DOHH2 (cell line): ENCODE measurements around the gene FKBP2.

Source experiments
- H3F3A ChIP-seq: fragments of 200-600 bp; sonication (generic), shearing (Covaris generic); 2 replicates; pipeline ENCODE4 v1.6.0; 2016; ENCODE audit warnings: antibody characterized with exemption, mild to moderate bottlenecking; ENCODE audit not compliant: control insufficient read depth, insufficient read depth
- H3K27ac ChIP-seq: fragments of 200-600 bp; sonication (generic); 2 replicates; pipeline ENCODE4 v1.5.1; 2014; ENCODE audit warnings: low read depth, mild to moderate bottlenecking, low read length, moderate library complexity
- H3K27me3 ChIP-seq: fragments of 200-600 bp; sonication (generic); 2 replicates; pipeline ENCODE4 v1.6.1; 2014; ENCODE audit warnings: mild to moderate bottlenecking, low read length, mixed read lengths; ENCODE audit not compliant: control insufficient read depth
- H3K36me3 ChIP-seq: fragments of 200-600 bp; sonication (generic); 2 replicates; pipeline ENCODE4 v1.6.1; 2014; ENCODE audit warnings: mild to moderate bottlenecking, low read length, moderate library complexity, mixed read lengths; ENCODE audit not compliant: control insufficient read depth
- H3K4me1 ChIP-seq: fragments of 200-600 bp; sonication (generic); 2 replicates; pipeline ENCODE4 v1.6.1; 2014; ENCODE audit warnings: mild to moderate bottlenecking, low read length, mixed read lengths; ENCODE audit not compliant: control insufficient read depth
- H3K4me2 ChIP-seq: fragments of 200-600 bp; sonication (generic); 2 replicates; pipeline ENCODE4 v1.6.0; 2014; ENCODE audit warnings: mild to moderate bottlenecking, low read length, moderate library complexity
- H3K4me3 ChIP-seq: fragments of 200-600 bp; sonication (generic); 2 replicates; pipeline ENCODE4 v1.5.1; 2014; ENCODE audit warnings: mild to moderate bottlenecking, low read length, mixed read lengths
- H3K79me2 ChIP-seq: fragments of 200-600 bp; sonication (generic); 2 replicates; pipeline ENCODE4 v1.6.1; 2014; ENCODE audit warnings: mild to moderate bottlenecking, low read length, mixed read lengths; ENCODE audit not compliant: control insufficient read depth
- H3K9me2 ChIP-seq: fragments of 200-600 bp; sonication (generic); replicated peaks from 2 replicates; pipeline ENCODE4 v1.6.1; 2014; ENCODE audit warnings: mild to moderate bottlenecking, low read length, mixed read lengths; ENCODE audit not compliant: control insufficient read depth
- H3K9me3 ChIP-seq: fragments of 200-600 bp; sonication (generic); 2 replicates; pipeline ENCODE4 v1.6.1; 2014; ENCODE audit warnings: antibody characterized with exemption, low read length, mixed read lengths; ENCODE audit not compliant: control insufficient read depth, insufficient read depth
- H4K20me1 ChIP-seq: fragments of 200-600 bp; sonication (generic); 2 replicates; pipeline ENCODE4 v1.6.0; 2014; ENCODE audit warnings: low read depth, mild to moderate bottlenecking, antibody characterized with exemption, low read length, moderate library complexity; ENCODE audit not compliant: control insufficient read depth, insufficient read depth
- EZH2phosphoT487 ChIP-seq: fragments of 200-600 bp; sonication (generic); IDR thresholded peaks from 2 replicates; pipeline ENCODE4 v1.6.1; 2017; ENCODE audit warnings: borderline replicate concordance, mild to moderate bottlenecking, antibody characterized with exemption, low read length, moderate library complexity, mixed read lengths
- TF ChIP-seq, protein P1 (sequence below): fragments of 200-600 bp; sonication (generic); IDR thresholded peaks from one replicate; pipeline ENCODE4 v1.5.1; 2014; ENCODE audit warnings: antibody characterized with exemption, mild to moderate bottlenecking, low read depth, low read length; ENCODE audit not compliant: poor library complexity, severe bottlenecking

The FKBP2 gene

DNA sequence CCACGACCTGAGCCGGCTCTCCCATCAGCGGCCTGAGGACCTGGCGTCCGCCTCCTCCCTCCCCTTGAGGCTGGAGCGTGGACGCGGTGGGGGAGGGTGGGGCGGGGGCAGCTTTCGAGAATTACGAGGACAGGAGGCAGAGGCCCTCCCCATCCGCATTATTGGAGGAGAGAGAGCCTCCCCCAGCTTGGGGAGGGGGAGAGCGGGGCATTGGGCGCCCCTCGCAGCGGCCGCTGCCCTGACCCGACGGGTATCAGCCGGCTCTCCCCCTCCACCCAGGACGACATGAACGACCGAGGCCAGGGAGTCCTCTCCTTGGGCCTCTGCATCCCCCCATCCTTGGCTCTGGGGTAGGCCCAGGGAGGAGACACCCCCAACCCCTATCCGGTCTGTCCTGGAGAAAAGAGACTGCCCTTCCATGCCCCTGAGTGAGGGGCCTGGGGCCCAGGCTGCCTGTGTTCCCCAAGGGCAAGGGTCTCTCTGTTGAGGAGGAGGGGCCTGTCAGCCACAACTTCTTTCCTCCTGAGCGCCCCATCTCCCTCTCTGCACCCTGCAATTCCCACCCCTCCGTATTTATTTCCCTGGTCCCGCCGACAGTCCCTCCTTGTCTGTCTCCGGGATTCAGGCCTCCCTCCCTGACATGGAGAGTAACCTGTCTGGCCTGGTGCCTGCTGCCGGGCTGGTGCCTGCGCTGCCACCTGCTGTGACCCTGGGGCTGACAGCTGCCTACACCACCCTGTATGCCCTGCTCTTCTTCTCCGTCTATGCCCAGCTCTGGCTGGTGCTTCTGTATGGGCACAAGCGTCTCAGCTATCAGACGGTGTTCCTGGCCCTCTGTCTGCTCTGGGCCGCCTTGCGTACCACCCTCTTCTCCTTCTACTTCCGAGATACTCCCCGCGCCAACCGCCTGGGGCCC, 45.2 kb downstream of the FKBP2 start:
- Histone ChIP-seq H3K4me3 (peak overlapping the region; percentile 76), H3K27me3 (peaks cover 5% of the 10 kb centered on the region), H3K9me2 (no peaks in the 10 kb centered on the region), H4K20me1 (no peaks in the 10 kb centered on the region), H3K9me3 (no peaks in the 10 kb centered on the region), H3K4me2 (peak overlapping the region; percentile 82), H3K4me1 (peaks cover 19% of the 10 kb centered on the region), H3K79me2 (peaks cover 12% of the 10 kb centered on the region), H3K36me3 (no peaks in the 10 kb centered on the region), H3F3A (peaks cover 2% of the 10 kb centered on the region; the same call in 1 of the 2 replicates), H3K27ac (no peak overlapping the region)
- no peak for TF ChIP-seq EZH2phosphoT487
- TF ChIP-seq, protein P1, sequence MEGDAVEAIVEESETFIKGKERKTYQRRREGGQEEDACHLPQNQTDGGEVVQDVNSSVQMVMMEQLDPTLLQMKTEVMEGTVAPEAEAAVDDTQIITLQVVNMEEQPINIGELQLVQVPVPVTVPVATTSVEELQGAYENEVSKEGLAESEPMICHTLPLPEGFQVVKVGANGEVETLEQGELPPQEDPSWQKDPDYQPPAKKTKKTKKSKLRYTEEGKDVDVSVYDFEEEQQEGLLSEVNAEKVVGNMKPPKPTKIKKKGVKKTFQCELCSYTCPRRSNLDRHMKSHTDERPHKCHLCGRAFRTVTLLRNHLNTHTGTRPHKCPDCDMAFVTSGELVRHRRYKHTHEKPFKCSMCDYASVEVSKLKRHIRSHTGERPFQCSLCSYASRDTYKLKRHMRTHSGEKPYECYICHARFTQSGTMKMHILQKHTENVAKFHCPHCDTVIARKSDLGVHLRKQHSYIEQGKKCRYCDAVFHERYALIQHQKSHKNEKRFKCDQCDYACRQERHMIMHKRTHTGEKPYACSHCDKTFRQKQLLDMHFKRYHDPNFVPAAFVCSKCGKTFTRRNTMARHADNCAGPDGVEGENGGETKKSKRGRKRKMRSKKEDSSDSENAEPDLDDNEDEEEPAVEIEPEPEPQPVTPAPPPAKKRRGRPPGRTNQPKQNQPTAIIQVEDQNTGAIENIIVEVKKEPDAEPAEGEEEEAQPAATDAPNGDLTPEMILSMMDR = peak; percentile 41

DNA sequence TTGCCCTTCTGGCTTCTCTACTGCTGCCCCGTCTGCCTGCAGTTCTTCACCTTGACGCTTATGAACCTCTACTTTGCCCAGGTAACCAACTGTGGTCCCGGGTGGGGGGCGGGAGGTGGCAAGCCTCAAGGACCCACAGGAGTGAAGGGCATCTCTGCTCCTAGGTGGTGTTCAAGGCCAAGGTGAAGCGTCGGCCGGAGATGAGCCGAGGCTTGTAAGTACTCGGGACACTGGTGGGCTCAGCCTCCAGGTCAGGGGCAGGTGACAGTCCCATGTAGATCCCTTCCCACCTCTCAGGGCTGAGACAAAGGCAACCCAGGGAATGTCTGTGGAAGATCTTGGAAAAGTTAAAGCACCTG, 45.9 kb downstream of the FKBP2 start:
- H3K27ac ChIP-seq = no peak overlapping the region

DNA sequence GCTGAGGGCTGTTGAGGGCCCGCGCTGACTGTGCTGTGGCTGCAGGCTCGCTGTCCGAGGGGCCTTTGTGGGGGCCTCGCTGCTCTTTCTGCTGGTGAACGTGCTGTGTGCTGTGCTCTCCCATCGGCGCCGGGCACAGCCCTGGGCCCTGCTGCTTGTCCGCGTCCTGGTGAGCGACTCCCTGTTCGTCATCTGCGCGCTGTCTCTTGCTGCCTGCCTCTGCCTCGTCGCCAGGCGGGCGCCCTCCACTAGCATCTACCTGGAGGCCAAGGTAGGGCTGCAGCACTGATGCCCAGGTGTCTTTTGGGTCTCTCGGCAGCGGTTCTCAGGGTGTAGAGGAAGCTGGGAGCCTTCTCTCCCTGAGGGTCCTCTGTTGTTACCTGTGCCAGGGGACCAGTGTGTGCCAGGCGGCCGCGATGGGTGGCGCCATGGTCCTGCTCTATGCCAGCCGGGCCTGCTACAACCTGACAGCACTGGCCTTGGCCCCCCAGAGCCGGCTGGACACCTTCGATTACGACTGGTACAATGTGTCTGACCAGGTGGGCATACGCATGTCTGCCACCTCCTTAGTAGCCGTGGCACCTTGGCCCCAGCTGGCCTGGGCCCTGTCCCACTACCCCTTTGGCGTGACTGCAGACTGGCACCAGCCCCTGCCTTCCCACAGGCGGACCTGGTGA, 46.9 kb downstream of the FKBP2 start:
- no peak overlapping the region for H3K27ac ChIP-seq

More for the DNA sequence above, 45.9 kb downstream of the FKBP2 start:
- Histone ChIP-seq H3K9me2 (no peaks in the 10 kb centered on the region), H3K27me3 (peaks cover 8% of the 10 kb centered on the region), H3K4me3 (no peak overlapping the region; the same call in 1 of the 2 replicates), H3F3A (peaks cover 2% of the 10 kb centered on the region; the same call in 1 of the 2 replicates), H3K79me2 (peaks cover 12% of the 10 kb centered on the region), H4K20me1 (no peaks in the 10 kb centered on the region), H3K4me1 (peaks cover 19% of the 10 kb centered on the region), H3K36me3 (no peaks in the 10 kb centered on the region), H3K9me3 (no peaks in the 10 kb centered on the region), H3K4me2 (peak overlapping the region; percentile 82)
- no peak for TF ChIP-seq EZH2phosphoT487
- TF ChIP-seq, protein P1 = peak; percentile 5

More for the DNA sequence above, 46.9 kb downstream of the FKBP2 start:
- H3K79me2 ChIP-seq = peaks cover 12% of the 10 kb centered on the region
- H3K4me3 ChIP-seq = no peak overlapping the region
- H3K4me1 ChIP-seq = peaks cover 19% of the 10 kb centered on the region
- peaks cover 2% of the 10 kb centered on the region; the same call in 1 of the 2 replicates for H3F3A ChIP-seq
- TF ChIP-seq, protein P1 = no peak
- no peak for TF ChIP-seq EZH2phosphoT487
- no peak overlapping the region for H3K4me2 ChIP-seq
- peaks cover 19% of the 10 kb centered on the region for H3K27me3 ChIP-seq
- no peaks in the 10 kb centered on the region for H3K9me2 ChIP-seq
- no peaks in the 10 kb centered on the region for H4K20me1 ChIP-seq
- no peaks in the 10 kb centered on the region for H3K36me3 ChIP-seq
- H3K9me3 ChIP-seq = no peaks in the 10 kb centered on the region
